ENCODE data around the gene LEMD2. TPM values are rescaled to one million over a fixed set of nuclear protein-coding genes. Genes with fewer than 3 reads are reported as not detected.

The LEMD2 gene
- total and polyA plus RNA-seq, 11 donors = 21.2 to 51.3 (median 25.9) TPM

DNA sequence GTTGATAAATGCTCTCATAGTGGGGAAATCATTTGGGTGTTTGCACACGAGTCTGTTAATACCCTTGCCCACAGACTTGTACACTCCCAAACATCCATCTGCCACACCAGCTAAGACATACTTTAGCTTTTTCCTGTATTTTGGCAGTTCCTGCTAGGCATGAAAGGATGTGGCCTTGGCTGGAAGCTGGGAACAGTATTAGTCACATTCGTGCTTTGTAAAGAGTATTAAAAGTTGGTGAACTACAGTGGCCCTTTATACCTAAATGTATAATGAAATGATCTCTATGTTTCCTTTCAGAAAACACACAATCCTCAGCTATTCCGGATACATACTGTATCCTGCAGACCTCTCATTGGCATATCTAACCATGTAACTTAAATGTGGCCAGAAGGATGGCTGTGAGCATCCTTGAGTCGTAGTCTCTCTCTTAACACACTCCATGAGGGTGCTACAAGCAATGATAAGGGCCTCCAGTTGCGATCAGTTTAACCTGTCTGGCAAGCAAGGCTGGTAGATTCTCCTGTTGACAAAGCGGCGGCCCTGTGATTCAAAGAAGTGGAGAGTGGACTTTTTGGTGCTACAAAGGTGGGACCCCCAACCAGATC is 1.5 kb downstream of the LEMD2 start:
- Histone ChIP-seq H3K27me3 (no peaks in the 10 kb centered on the region), H3K4me1 (peaks cover 5 to 53% (median 39%) of the 10 kb centered on the region in 12 donors), H3K27ac (peak overlapping the region; percentile 95 to 100 (median 98)), H3K36me3 (peaks cover 0 to 51% (median 30%) of the 10 kb centered on the region in 9 donors), H3K9me3 (no peaks in the 10 kb centered on the region), H3K4me3 (peak overlapping the region in 11 of 12 donors; percentile 66 to 100 (median 95))
- TF ChIP-seq, protein P1, sequence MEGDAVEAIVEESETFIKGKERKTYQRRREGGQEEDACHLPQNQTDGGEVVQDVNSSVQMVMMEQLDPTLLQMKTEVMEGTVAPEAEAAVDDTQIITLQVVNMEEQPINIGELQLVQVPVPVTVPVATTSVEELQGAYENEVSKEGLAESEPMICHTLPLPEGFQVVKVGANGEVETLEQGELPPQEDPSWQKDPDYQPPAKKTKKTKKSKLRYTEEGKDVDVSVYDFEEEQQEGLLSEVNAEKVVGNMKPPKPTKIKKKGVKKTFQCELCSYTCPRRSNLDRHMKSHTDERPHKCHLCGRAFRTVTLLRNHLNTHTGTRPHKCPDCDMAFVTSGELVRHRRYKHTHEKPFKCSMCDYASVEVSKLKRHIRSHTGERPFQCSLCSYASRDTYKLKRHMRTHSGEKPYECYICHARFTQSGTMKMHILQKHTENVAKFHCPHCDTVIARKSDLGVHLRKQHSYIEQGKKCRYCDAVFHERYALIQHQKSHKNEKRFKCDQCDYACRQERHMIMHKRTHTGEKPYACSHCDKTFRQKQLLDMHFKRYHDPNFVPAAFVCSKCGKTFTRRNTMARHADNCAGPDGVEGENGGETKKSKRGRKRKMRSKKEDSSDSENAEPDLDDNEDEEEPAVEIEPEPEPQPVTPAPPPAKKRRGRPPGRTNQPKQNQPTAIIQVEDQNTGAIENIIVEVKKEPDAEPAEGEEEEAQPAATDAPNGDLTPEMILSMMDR (IDR thresholded peaks at IDR 0.05) = no peak
- no peak for TF ChIP-seq POLR2A (IDR thresholded peaks at IDR 0.05)
- intact Hi-C loops (cut with DNase I) = no loop called here
- ATAC-seq (no peak), DNase-seq (peak in 1 of 5 donors; percentile 18)
- 33 to 46% (median 36%) methylated on average over 7 of the region's 7 CpGs for WGBS, 4 donors

DNA sequence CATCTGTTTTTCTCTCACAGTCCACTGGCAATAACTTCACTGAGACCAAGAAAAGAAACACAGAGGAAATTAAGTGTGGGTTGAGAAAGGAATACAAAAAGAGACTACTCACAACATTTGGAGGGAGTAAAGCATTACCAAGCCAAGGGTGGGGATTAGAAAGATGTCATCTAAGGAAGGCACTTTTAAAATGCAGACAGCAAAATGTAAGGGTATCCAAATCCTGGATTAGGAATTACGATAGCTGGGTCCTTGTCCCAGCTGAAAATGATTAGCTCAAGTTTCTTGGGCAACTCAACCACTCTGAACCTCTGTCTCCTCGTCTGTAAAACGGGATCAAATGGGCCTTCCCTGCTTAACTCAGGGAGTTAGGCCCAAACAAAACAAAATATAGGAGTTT is 2.2 kb downstream of the LEMD2 start:
- no peak for ATAC-seq
- Histone ChIP-seq H3K4me3 (peak overlapping the region in 4 of 12 donors; percentile 93 to 100 (median 98)), H3K4me1 (peaks cover 5 to 60% (median 45%) of the 10 kb centered on the region in 12 donors)

DNA sequence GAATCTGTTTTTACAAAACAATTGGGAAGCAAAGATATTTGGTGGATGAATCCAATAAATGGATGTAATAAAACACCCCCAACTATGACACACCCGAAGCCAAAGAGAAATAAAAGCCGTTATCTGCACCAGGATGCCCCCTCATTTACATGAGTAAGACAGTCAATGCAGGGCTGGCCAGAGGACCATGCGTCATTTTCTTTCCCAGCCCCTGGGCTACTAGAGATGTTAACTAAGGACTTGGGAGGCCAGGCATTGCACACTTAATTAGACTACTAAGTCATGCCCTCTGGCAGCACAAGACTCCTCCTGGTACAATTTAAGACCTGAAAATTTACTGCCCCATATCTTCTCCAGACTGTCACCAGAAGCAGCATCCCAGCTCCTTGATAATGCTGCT is 3.2 kb downstream of the LEMD2 start:
- DNase-seq (no peak), ATAC-seq (no peak)
- Histone ChIP-seq H3K27ac (peak overlapping the region in 10 of 12 donors; percentile 95 to 100 (median 98)), H3K27me3 (no peaks in the 10 kb centered on the region), H3K4me3 (no peak overlapping the region), H3K36me3 (peaks cover 0 to 67% (median 46%) of the 10 kb centered on the region in 9 donors), H3K9me3 (no peaks in the 10 kb centered on the region), H3K4me1 (peaks cover 8 to 70% (median 54%) of the 10 kb centered on the region in 12 donors)
- 54 to 67% (median 56%) methylated on average over 3 of the region's 3 CpGs for WGBS, 4 donors
- intact Hi-C loops (cut with DNase I) = no loop called here
- TF ChIP-seq, protein P1 (IDR thresholded peaks at IDR 0.05) = no peak

More for the DNA sequence above, 2.2 kb downstream of the LEMD2 start:
- DNase-seq = no peak
- Histone ChIP-seq H3K9me3 (no peaks in the 10 kb centered on the region), H3K27ac (peak overlapping the region; percentile 95 to 100 (median 98)), H3K36me3 (peaks cover 0 to 58% (median 37%) of the 10 kb centered on the region in 9 donors), H3K27me3 (no peaks in the 10 kb centered on the region)
- intact Hi-C loops (cut with DNase I) = no loop called here
- WGBS, 4 donors = 61 to 65% (median 62%) methylated on average over 3 of the region's 3 CpGs
- TF ChIP-seq, protein P1 (IDR thresholded peaks at IDR 0.05) = no peak
- TF ChIP-seq POLR2A (IDR thresholded peaks at IDR 0.05) = no peak

DNA sequence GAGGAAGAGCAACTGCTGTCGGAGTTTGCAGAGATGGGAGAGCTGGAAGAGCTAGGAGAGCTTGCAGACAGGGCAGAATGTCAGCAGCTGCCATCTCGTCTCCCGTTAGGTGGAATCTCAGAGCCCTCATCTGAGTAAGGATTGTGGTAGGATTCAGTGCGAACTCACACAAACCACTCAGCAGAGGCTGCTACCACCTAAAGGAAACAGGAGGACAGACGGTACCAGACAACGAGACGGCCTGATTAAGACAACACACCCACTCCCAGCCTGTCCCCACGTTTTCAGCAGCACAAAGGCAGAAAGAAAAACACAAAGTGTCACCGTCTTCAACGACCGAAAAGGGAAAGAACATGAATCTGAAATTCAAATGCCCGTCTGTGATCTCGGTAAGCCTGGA is 4.1 kb downstream of the LEMD2 start:
- DNase-seq (peak in 1 of 5 donors; percentile 28), ATAC-seq (no peak)
- H3K27ac ChIP-seq = peak overlapping the region in 3 of 12 donors; percentile 26 to 99 (median 95)
- WGBS, 4 donors = 61 to 81% (median 68%) methylated on average over 13 of the region's 13 CpGs
- H3K27me3 ChIP-seq = no peaks in the 10 kb centered on the region
- H3K4me3 ChIP-seq = no peak overlapping the region
- H3K36me3 ChIP-seq = peaks cover 0 to 76% (median 56%) of the 10 kb centered on the region in 9 donors
- TF ChIP-seq, protein P1 (IDR thresholded peaks at IDR 0.05) = no peak
- TF ChIP-seq POLR2A (IDR thresholded peaks at IDR 0.05) = no peak
- no peaks in the 10 kb centered on the region for H3K9me3 ChIP-seq
- H3K4me1 ChIP-seq = peaks cover 9 to 76% (median 56%) of the 10 kb centered on the region in 12 donors
- intact Hi-C loops (cut with DNase I) = no loop called here

Data from heart left ventricle (tissue), 16 donors.